C4-2B (cell line): ENCODE data around the gene TMPRSS5.
"Not testable (repeated sequence)": the region's sequence is repeated elsewhere in the genome, so short reads cannot be mapped to it uniquely, and the experiment has no call there.

Source experiments
- H3K27ac ChIP-seq: fragments of 450-650 bp; 2 replicates; pipeline ENCODE4 v1.5.1; 2017
- ZFX ChIP-seq: fragments of 450-650 bp; IDR thresholded peaks from 2 replicates; pipeline ENCODE4 v1.6.1; 2017
- TF ChIP-seq, protein P1 (sequence below): fragments of 450-650 bp; conservative IDR thresholded peaks from 2 replicates; pipeline ENCODE4 v1.5.1; 2017; ENCODE audit warnings: mild to moderate bottlenecking

Gene TMPRSS5

DNA sequence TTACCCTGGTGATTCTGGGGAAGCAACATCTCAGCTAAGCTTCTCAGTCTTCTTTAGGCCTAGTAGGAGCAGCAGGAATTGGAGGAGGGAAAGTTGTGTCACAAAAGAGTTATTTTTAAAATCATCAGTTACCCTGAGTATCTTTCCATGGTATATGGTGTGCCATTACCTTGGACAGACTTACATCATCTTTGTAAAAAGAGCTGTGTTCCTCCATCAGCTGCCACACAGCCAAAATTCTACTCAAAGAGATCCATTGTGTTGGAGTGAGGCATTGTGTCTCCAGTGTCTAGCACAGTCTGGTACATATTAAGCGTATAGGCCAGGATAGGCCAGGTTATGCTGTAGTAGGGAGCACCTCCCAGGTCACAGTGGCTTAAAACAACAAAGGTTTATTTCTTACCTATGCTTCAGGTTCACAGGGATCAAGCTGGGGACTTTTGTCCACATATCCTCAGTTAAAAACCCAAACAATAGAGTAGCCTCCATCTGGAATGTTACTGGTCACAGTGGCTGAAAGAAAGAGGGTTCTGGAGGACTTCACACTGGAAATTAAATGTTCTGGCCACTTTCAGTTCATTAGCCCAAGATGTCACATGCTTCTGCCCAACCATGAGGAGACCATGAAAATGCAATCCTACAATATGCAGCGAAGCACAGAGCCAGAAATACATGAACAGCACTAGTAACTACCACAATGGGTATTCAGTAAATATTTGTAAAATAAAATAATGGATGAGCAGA, 9.9 kb upstream of the TMPRSS5 start:
- TF ChIP-seq, protein P1, sequence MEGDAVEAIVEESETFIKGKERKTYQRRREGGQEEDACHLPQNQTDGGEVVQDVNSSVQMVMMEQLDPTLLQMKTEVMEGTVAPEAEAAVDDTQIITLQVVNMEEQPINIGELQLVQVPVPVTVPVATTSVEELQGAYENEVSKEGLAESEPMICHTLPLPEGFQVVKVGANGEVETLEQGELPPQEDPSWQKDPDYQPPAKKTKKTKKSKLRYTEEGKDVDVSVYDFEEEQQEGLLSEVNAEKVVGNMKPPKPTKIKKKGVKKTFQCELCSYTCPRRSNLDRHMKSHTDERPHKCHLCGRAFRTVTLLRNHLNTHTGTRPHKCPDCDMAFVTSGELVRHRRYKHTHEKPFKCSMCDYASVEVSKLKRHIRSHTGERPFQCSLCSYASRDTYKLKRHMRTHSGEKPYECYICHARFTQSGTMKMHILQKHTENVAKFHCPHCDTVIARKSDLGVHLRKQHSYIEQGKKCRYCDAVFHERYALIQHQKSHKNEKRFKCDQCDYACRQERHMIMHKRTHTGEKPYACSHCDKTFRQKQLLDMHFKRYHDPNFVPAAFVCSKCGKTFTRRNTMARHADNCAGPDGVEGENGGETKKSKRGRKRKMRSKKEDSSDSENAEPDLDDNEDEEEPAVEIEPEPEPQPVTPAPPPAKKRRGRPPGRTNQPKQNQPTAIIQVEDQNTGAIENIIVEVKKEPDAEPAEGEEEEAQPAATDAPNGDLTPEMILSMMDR, result no peak
- TF ChIP-seq ZFX, result no peak
- H3K27ac ChIP-seq, result no peak overlapping the region

GRCh38 chr11:113715273-113715672, 9.2 kb upstream of the TMPRSS5 start:
- H3K27ac ChIP-seq, result no peak overlapping the region
- TF ChIP-seq, protein P1, result no peak
- no peak for TF ChIP-seq ZFX

DNA sequence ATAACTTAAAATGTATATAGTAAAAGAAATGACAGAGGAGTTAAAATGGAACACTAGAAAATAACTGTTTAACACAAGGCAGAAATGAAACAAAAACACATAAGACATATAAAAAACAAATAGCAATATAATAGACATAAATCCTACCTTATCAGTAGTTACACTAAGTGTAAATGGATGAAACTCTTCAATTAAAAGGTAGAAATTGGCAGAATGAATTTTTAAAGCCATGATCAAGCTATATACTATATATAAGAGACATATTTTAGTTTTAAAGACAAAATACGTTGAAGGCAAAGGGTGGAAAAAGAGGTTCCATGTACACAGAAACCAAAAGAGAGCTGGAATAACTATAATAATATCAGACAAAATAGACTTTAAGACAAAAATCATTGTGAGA, 4.9 kb upstream of the TMPRSS5 start:
- TF ChIP-seq, protein P1, result no peak
- TF ChIP-seq ZFX, result no peak
- no peak overlapping the region for H3K27ac ChIP-seq

GRCh38 chr11:113703551-113703950, 2.6 kb downstream of the TMPRSS5 start:
- not testable (repeated sequence) for H3K27ac ChIP-seq

DNA sequence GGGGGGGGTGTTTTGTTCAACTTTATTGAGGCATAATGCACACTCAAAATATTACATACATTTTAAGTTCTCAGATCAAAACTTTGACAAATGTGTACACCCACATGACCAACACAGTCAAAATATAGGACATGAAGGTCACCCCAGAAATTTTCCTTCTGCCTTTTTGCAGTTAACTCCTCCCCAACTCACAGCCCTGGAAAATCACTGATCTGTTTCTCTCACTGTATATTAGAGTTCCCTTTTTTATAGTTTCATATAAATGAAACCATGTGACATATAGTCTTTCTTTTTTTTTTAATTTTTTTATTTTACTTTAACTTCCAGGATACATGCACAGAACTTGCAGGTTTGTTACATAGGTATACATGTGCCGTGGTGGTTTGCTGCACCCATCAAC, 4.6 kb downstream of the TMPRSS5 start:
- no peak overlapping the region for H3K27ac ChIP-seq
- TF ChIP-seq, protein P1, result no peak
- no peak for TF ChIP-seq ZFX

DNA sequence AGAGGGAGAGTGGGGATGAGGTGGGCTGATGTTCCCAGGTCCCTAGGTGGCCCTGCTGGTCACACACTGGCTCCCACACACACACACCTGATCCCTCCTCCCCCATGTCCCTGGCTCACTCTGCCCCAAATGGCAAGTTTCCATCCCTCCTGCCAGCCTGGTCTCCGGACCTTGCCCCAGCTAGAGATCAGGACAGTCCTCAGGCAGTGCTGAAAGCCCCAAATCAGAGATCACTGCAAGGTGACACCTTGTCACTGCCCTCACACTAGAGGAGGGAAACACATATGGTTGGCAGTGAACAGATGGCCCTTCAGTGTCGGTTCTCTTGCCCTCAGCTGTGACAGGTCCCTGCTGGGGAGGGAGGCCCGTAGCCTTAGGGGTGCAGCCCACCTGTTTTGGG, 7.6 kb downstream of the TMPRSS5 start:
- TF ChIP-seq ZFX, result no peak
- TF ChIP-seq, protein P1, result no peak
- H3K27ac ChIP-seq, result no peak overlapping the region

DNA sequence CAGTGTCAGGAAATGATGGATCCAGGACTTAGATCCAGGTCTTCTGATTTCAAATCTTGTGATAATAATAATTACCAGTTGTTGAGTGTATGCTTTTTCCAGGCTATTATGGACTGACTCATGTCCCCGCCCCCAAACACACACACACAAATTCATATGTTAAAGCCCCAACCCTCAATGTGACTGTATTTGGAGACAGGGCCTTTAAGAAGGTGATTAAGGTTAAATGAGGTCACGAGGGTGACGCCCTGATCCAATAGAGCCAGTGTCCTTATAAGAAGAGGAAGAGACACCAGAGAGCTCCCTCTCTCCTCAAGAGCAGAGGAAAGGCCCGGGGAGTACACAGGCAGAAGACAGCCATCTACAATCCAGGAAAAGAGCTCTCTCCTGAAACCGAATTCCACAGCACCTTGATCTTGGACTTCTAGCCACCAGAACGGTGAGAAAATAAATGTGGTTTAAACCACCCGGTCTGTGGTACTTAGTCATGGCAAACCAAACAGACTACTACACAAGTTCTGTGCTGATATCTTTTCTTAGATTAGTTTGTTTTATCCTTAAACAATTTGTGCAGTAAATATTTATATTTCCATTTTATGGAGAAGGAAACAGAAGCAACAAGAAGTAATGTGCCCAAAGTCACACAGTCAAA, 8.2 kb downstream of the TMPRSS5 start:
- TF ChIP-seq ZFX, result no peak
- TF ChIP-seq, protein P1, result no peak
- no peak overlapping the region for H3K27ac ChIP-seq

GRCh38 chr11:113697111-113697510, 9.0 kb downstream of the TMPRSS5 start:
- TF ChIP-seq, protein P1, result no peak
- no peak for TF ChIP-seq ZFX
- no peak overlapping the region for H3K27ac ChIP-seq
